ENCODE results near the gene ARHGAP10.

The ARHGAP10 gene

GRCh38 chr4:147825451-147826287 lies 93.8 kb downstream of the ARHGAP10 start:
- Histone ChIP-seq H3K9ac (ENCODE audit: low read depth, low read length) (no peak overlapping the region), H3K27me3 (ENCODE audit: insufficient read depth, low read length, poor library complexity) (no peaks in the 10 kb centered on the region), H3K9me3 (ENCODE audit: insufficient read depth, low read length, severe bottlenecking) (no peaks in the 10 kb centered on the region), H3K4me2 (ENCODE audit: insufficient read depth, low read length) (no peak overlapping the region), H3K4me1 (ENCODE audit: insufficient read depth, low read length) (no peaks in the 10 kb centered on the region), H4K20me1 (ENCODE audit: insufficient read depth, low read length) (no peaks in the 10 kb centered on the region), H2AFZ (ENCODE audit: low read depth, low read length) (no peak overlapping the region), H3K4me3 (ENCODE audit: low read depth in 1 of 2, low read length in 2 of 2) (no peak overlapping the region), H3K79me2 (ENCODE audit: insufficient read depth, low read length) (no peaks in the 10 kb centered on the region), H3K27ac (ENCODE audit: low read length) (no peak overlapping the region), H3K36me3 (ENCODE audit: insufficient read depth, low read length) (no peaks in the 10 kb centered on the region)
- TF ChIP-seq EZH2 (IDR thresholded peaks at IDR 0.05; ENCODE audit: borderline replicate concordance, low read depth, low read length, severe bottlenecking) (no peak), CTCF (IDR thresholded peaks at IDR 0.05; ENCODE audit: borderline replicate concordance, extremely low read depth, low read length, poor library complexity, severe bottlenecking) (no peak)
- no peak for DNase-seq
- no peak for ATAC-seq (ENCODE audit: insufficient read depth, low read depth)

GRCh38 chr4:147826288-147826646 lies 94.4 kb downstream of the ARHGAP10 start:
- no peak for ATAC-seq (ENCODE audit: insufficient read depth, low read depth)
- Histone ChIP-seq H3K79me2 (ENCODE audit: insufficient read depth, low read length) (no peaks in the 10 kb centered on the region), H3K4me1 (ENCODE audit: insufficient read depth, low read length) (no peaks in the 10 kb centered on the region), H3K36me3 (ENCODE audit: insufficient read depth, low read length) (no peaks in the 10 kb centered on the region), H3K9me3 (ENCODE audit: insufficient read depth, low read length, severe bottlenecking) (no peaks in the 10 kb centered on the region), H2AFZ (ENCODE audit: low read depth, low read length) (no peak overlapping the region), H3K9ac (ENCODE audit: low read depth, low read length) (no peak overlapping the region), H3K27me3 (ENCODE audit: insufficient read depth, low read length, poor library complexity) (no peaks in the 10 kb centered on the region), H3K27ac (ENCODE audit: low read length) (no peak overlapping the region), H3K4me3 (ENCODE audit: low read depth in 1 of 2, low read length in 2 of 2) (no peak overlapping the region), H3K4me2 (ENCODE audit: insufficient read depth, low read length) (no peak overlapping the region), H4K20me1 (ENCODE audit: insufficient read depth, low read length) (no peaks in the 10 kb centered on the region)
- TF ChIP-seq CTCF (IDR thresholded peaks at IDR 0.05; ENCODE audit: borderline replicate concordance, extremely low read depth, low read length, poor library complexity, severe bottlenecking) = no peak
- no peak for TF ChIP-seq EZH2 (IDR thresholded peaks at IDR 0.05; ENCODE audit: borderline replicate concordance, low read depth, low read length, severe bottlenecking)
- DNase-seq = no peak

GRCh38 chr4:147828331-147828905 lies 96.5 kb downstream of the ARHGAP10 start:
- ATAC-seq (ENCODE audit: insufficient read depth, low read depth) = no peak
- Histone ChIP-seq H4K20me1 (ENCODE audit: insufficient read depth, low read length) (no peaks in the 10 kb centered on the region), H3K4me3 (ENCODE audit: low read depth in 1 of 2, low read length in 2 of 2) (no peak overlapping the region), H3K9me3 (ENCODE audit: insufficient read depth, low read length, severe bottlenecking) (no peaks in the 10 kb centered on the region), H2AFZ (ENCODE audit: low read depth, low read length) (no peak overlapping the region), H3K79me2 (ENCODE audit: insufficient read depth, low read length) (no peaks in the 10 kb centered on the region), H3K4me2 (ENCODE audit: insufficient read depth, low read length) (no peak overlapping the region), H3K27me3 (ENCODE audit: insufficient read depth, low read length, poor library complexity) (no peaks in the 10 kb centered on the region), H3K4me1 (ENCODE audit: insufficient read depth, low read length) (no peaks in the 10 kb centered on the region), H3K9ac (ENCODE audit: low read depth, low read length) (no peak overlapping the region), H3K36me3 (ENCODE audit: insufficient read depth, low read length) (no peaks in the 10 kb centered on the region), H3K27ac (ENCODE audit: low read length) (no peak overlapping the region)
- TF ChIP-seq CTCF (IDR thresholded peaks at IDR 0.05; ENCODE audit: borderline replicate concordance, extremely low read depth, low read length, poor library complexity, severe bottlenecking) (no peak), EZH2 (IDR thresholded peaks at IDR 0.05; ENCODE audit: borderline replicate concordance, low read depth, low read length, severe bottlenecking) (no peak)
- no peak for DNase-seq

Measured in DND-41 (cell line).